Measurements from ENCODE around the gene NRL. TPM values are rescaled to one million over a fixed set of nuclear protein-coding genes. Genes with fewer than 3 reads are reported as not detected.
A peak's percentile ranks its signal among the peaks of the same experiment; 100 is the strongest.

The NRL gene
- total and polyA plus RNA-seq, 10 of the 15 experiments (the other 5 are each of a cell fraction or from before 2014, with no cell fraction given), result 0.11 to 4.4 (median 2.2) TPM

DNA sequence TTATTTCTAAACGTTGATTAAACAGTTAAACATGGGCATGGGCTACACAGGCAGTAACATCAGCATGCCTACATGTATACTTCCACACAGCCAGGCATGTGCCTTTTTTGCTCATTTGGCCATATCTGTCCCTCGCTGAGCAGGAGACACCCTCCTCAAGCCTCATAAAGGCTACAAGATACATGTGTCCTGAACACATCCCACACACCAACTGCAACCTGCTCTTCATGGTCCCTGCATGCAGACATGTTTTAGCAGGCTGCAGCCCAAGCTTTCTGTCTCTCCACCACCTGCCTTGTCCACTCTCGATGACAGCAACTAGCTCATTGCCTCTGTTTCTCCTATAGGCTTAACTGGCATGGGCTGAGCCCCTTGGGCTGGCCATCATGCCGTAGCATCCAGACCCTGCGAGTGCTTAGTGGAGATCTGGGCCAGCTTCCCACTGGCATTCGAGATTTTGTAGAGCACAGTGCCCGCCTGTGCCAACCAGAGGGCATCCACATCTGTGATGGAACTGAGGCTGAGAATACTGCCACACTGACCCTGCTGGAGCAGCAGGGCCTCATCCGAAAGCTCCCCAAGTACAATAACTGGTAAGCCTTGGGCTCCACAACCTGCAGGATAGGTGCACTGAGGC is 18.1 kb downstream of the NRL start (continued):
- TF ChIP-seq ZBED1 (IDR thresholded peaks at IDR 0.05; ENCODE audit: borderline replicate concordance) (no peak), CREB1 (IDR thresholded peaks at IDR 0.05; ENCODE audit: low read depth) (no peak), IRF4 (IDR thresholded peaks at IDR 0.05; ENCODE audit: low read depth, low read length) (no peak), NR2F1 (conservative IDR thresholded peaks at IDR 0.05) (no peak), SMARCA5 (IDR thresholded peaks at IDR 0.05) (no peak)

- intact Hi-C loops (cut with micrococcal nuclease; ENCODE audit: unreplicated experiment) (loop anchor here (1.0 kb wide), 2 partner anchors 19 to 66 kb away; partner anchors contain the start of genes DCAF11, IRF9 and NRL), in situ Hi-C loops (cut with MboI) (no loop called here)
- H2AFZ ChIP-seq (ENCODE audit: control insufficient read depth, low read depth, low read length), result peak overlapping the region; percentile 2
- FAIRE-seq, result peak; percentile 99
- ChIA-PET POLR2A (interaction anchor here (0.7 to 6.8 kb wide), 16 partner anchors 9 to 147 kb away, joined by 3 to 90 read pairs (median 11); partner anchors contain the start of genes CARMIL3, DCAF11, EMC9 and IRF9), SMC1A (ENCODE audit: uncharacterized antibody, unreplicated experiment) (interaction anchor here (0.6 to 9.2 kb wide), 10 partner anchors 11 to 147 kb away, joined by 3 to 195 read pairs (median 7); partner anchors contain the start of genes DCAF11, IPO4, IRF9 and NRL), CTCF (interaction anchor here (0.7 to 11.2 kb wide), 10 partner anchors 10 to 507 kb away, joined by 3 to 294 read pairs (median 14); partner anchors contain the start of genes DCAF11, IRF9, NRL and PSME2), RAD21 (ENCODE audit: unreplicated experiment) (interaction anchor here (1.1 to 9.1 kb wide), 13 partner anchors 12 to 212 kb away, joined by 3 to 153 read pairs (median 6); partner anchors contain the start of genes CARMIL3, CIDEB, DCAF11 and IRF9)
- H3K36me3 ChIP-seq (ENCODE audit: control insufficient read depth in 2 of 2, insufficient read depth in 2 of 2, low read length in 1 of 2), result peaks cover 4 to 14% of the 10 kb centered on the region in 2 experiments; a peak in 3 of 4 replicates
- DNase-seq (ENCODE audit: low read depth, low spot score), result peak; percentile 92
- peak overlapping the region; percentile 99 for H3K27ac ChIP-seq (ENCODE audit: control insufficient read depth, insufficient read depth)
- H3K4me3 ChIP-seq, result peak overlapping the region; percentile 98
- H3K27me3 ChIP-seq (replicated peaks in 1 of 2; ENCODE audit: control insufficient read depth in 2 of 2, insufficient read depth in 2 of 2, low read length in 1 of 2), result no peaks in the 10 kb centered on the region
- no peaks in the 10 kb centered on the region for H4K20me1 ChIP-seq (ENCODE audit: control insufficient read depth, insufficient read depth)
- peak; percentile 85 for ATAC-seq
- WGBS (ENCODE audit: insufficient coverage, insufficient replicate concordance, low lambda C conversion rate, missing lambda C conversion rate), result under 1% methylated on average over 12 of the region's 12 CpGs
- peaks cover 24% of the 10 kb centered on the region for H3K79me2 ChIP-seq (ENCODE audit: control insufficient read depth, insufficient read depth, low read length)
- BruUV-seq (replicated peaks), result no TSS peak
- peak overlapping the region; percentile 100 for H3K9ac ChIP-seq (ENCODE audit: control insufficient read depth, insufficient read depth, low read length)
- peak overlapping the region; percentile 64 for H3K4me2 ChIP-seq (ENCODE audit: control insufficient read depth, insufficient read depth)
- 0 out of 2 replicates have a peak, but pooled peaks cover 3% of the 10 kb centered on the region for H3K4me1 ChIP-seq (ENCODE audit: control insufficient read depth, insufficient read depth, low read length)
- H3K9me3 ChIP-seq (replicated peaks; ENCODE audit: control insufficient read depth, insufficient read depth, low read length), result no peaks in the 10 kb centered on the region
- peak; percentile 91 for TF ChIP-seq USF2 (IDR thresholded peaks at IDR 0.05; ENCODE audit: borderline replicate concordance, low read depth, low read length)
- peak; percentile 97 for TF ChIP-seq POLR2AphosphoS2 (IDR thresholded peaks at IDR 0.05; ENCODE audit: low read depth, low read length)
- TF ChIP-seq FOS (IDR thresholded peaks at IDR 0.05; ENCODE audit: borderline replicate concordance, extremely low read depth, insufficient read length), result no peak
- no peak for TF ChIP-seq SIN3A (IDR thresholded peaks at IDR 0.05; ENCODE audit: low read depth, low read length)
- TF ChIP-seq ZBTB4 (CRISPR knock-in tag; IDR thresholded peaks at IDR 0.05), result 0 out of 2 replicates have a peak, but pooled peaks have one; percentile 57
- no peak for TF ChIP-seq ZNF207 (IDR thresholded peaks at IDR 0.05; ENCODE audit: borderline replicate concordance)
- peak; percentile 98 for TF ChIP-seq TAF1 (IDR thresholded peaks at IDR 0.05; ENCODE audit: borderline replicate concordance, low read depth, low read length)
- peak; percentile 53 for TF ChIP-seq IKZF1 (conservative IDR thresholded peaks at IDR 0.05)
- no peak for TF ChIP-seq ZNF217 (IDR thresholded peaks at IDR 0.05)
- no peak for TF ChIP-seq CBX5 (IDR thresholded peaks at IDR 0.05; ENCODE audit: low read depth)
- no peak for TF ChIP-seq MEF2A (IDR thresholded peaks at IDR 0.05; ENCODE audit: insufficient read depth, low read depth, low read length)
- TF ChIP-seq ATF3 (IDR thresholded peaks at IDR 0.05; ENCODE audit: borderline replicate concordance, extremely low read depth, low read depth, low read length), result peak; percentile 58; the same call in 1 of the 2 replicates
Measured at GRCh38 chr14:24095271-24096068, 19.3 kb downstream of the NRL start.

Data from GM12878 (cell line).